ENCODE data around the gene GJC2. TPM values are rescaled to one million over a fixed set of nuclear protein-coding genes. Genes with fewer than 3 reads are reported as not detected.

Gene GJC2
- total RNA-seq, 1 donor from 2014 or later, result 1.1 TPM

GRCh38 chr1:228207381-228207810, 57.7 kb downstream of the GJC2 start:
- no peaks in the 10 kb centered on the region for H3K79me2 ChIP-seq (ENCODE audit: insufficient read depth, low read length)
- peaks cover 3% of the 10 kb centered on the region for H3K36me3 Mint-ChIP-seq (ENCODE audit: low read depth, unreplicated experiment)
- H3K9me3 ChIP-seq (ENCODE audit: insufficient read depth, low read depth, low read length), result no peaks in the 10 kb centered on the region
- no peak overlapping the region for H3K4me3 ChIP-seq (ENCODE audit: insufficient read depth, low read depth, low read length)
- no peaks in the 10 kb centered on the region for H3K4me1 ChIP-seq (ENCODE audit: insufficient read depth, low read length)
- H3K27me3 ChIP-seq (ENCODE audit: insufficient read depth, low read length), result peaks cover 4% of the 10 kb centered on the region
- no peaks in the 10 kb centered on the region for H3K36me3 ChIP-seq (ENCODE audit: insufficient read depth, low read length)
- H2AFZ ChIP-seq (ENCODE audit: low read depth, low read length), result no peak overlapping the region
- H3K9ac ChIP-seq (ENCODE audit: low read length), result no peak overlapping the region
- FAIRE-seq, result no peak
- H3K27ac ChIP-seq (ENCODE audit: low read depth, low read length), result no peak overlapping the region
- no peaks in the 10 kb centered on the region for H3K9me3 Mint-ChIP-seq (ENCODE audit: unreplicated experiment)
- no peaks in the 10 kb centered on the region for H3K4me1 Mint-ChIP-seq (ENCODE audit: low read depth, unreplicated experiment)
- no peak overlapping the region for H3K4me3 Mint-ChIP-seq (ENCODE audit: unreplicated experiment)
- no peak overlapping the region for H3K27ac Mint-ChIP-seq (ENCODE audit: unreplicated experiment)
- H3K27me3 Mint-ChIP-seq (ENCODE audit: low read depth, unreplicated experiment), result peaks cover 12% of the 10 kb centered on the region
- no peaks in the 10 kb centered on the region for H4K20me1 ChIP-seq (ENCODE audit: insufficient read depth, low read length)
- TF ChIP-seq CTCF (IDR thresholded peaks at IDR 0.05; ENCODE audit: insufficient read depth, low read depth, low read length) (no peak), EZH2 (IDR thresholded peaks at IDR 0.05; ENCODE audit: insufficient read depth, low read length) (no peak)
- no peak for DNase-seq (ENCODE audit: low read depth)
- no peak overlapping the region for H3K4me2 ChIP-seq (ENCODE audit: low read length)

GRCh38 chr1:228207851-228208821, 58.4 kb downstream of the GJC2 start, which contains the start of gene OBSCN:
OBSCN (plus strand) TSS chr1:228208044; CDS start chr1:228211784, 3,740 bp downstream.
- H4K20me1 ChIP-seq (ENCODE audit: insufficient read depth, low read length), result no peaks in the 10 kb centered on the region

More at GRCh38 chr1:228207851-228208821, 58.4 kb downstream of the GJC2 start, which contains the start of gene OBSCN:
- Mint-ChIP-seq H3K27ac (ENCODE audit: unreplicated experiment) (no peak within 1 kb of the TSS), H3K4me3 (ENCODE audit: unreplicated experiment) (no peak within 1 kb of the TSS), H3K27me3 (ENCODE audit: low read depth, unreplicated experiment) (peaks cover 12% of the 10 kb centered on the region), H3K9me3 (ENCODE audit: unreplicated experiment) (no peaks in the 10 kb centered on the region), H3K4me1 (ENCODE audit: low read depth, unreplicated experiment) (no peaks in the 10 kb centered on the region), H3K36me3 (ENCODE audit: low read depth, unreplicated experiment) (peaks cover 3% of the 10 kb centered on the region)
- Histone ChIP-seq H2AFZ (ENCODE audit: low read depth, low read length) (no peak within 1 kb of the TSS), H3K36me3 (ENCODE audit: insufficient read depth, low read length) (no peaks in the 10 kb centered on the region), H3K4me2 (ENCODE audit: low read length) (no peak within 1 kb of the TSS), H3K9me3 (ENCODE audit: insufficient read depth, low read depth, low read length) (no peaks in the 10 kb centered on the region), H3K9ac (ENCODE audit: low read length) (no peak within 1 kb of the TSS), H3K27me3 (ENCODE audit: insufficient read depth, low read length) (peaks cover 7% of the 10 kb centered on the region), H3K79me2 (ENCODE audit: insufficient read depth, low read length) (no peaks in the 10 kb centered on the region), H3K4me3 (ENCODE audit: insufficient read depth, low read depth, low read length) (no peak within 1 kb of the TSS), H3K4me1 (ENCODE audit: insufficient read depth, low read length) (no peaks in the 10 kb centered on the region), H3K27ac (ENCODE audit: low read depth, low read length) (no peak within 1 kb of the TSS)
- no peak for FAIRE-seq
- no peak for TF ChIP-seq CTCF (IDR thresholded peaks at IDR 0.05; ENCODE audit: insufficient read depth, low read depth, low read length)
- no peak for TF ChIP-seq EZH2 (IDR thresholded peaks at IDR 0.05; ENCODE audit: insufficient read depth, low read length)
- DNase-seq (ENCODE audit: low read depth), result no peak
